GM13977 (cell line): Measurements from ENCODE around the gene ATXN7L1.

Experiments
- DNase-seq: peaks from one replicate; pipeline ENCODE4 v3.0.0; 2012; ENCODE audit warnings: low spot score
- in situ Hi-C: fragments of 300-500 bp; cut with MboI; formaldehyde crosslinking; loops from one replicate; pipeline ENCODE4 v1.12.0; 2022; ENCODE audit warnings: low sequenced_read_pairs, low pct_unique_long_range_greater_than_20kb, mixed read lengths, inconsistent platforms; ENCODE audit not compliant: unreplicated experiment
- TF ChIP-seq, protein P1 (sequence below): IDR thresholded peaks from 2 replicates; pipeline ENCODE4 v1.5.1; 2012; ENCODE audit warnings: mild to moderate bottlenecking, control low read depth; ENCODE audit not compliant: insufficient read depth; ENCODE audit errors: extremely low read depth, missing control alignments

ATXN7L1 gene

DNA sequence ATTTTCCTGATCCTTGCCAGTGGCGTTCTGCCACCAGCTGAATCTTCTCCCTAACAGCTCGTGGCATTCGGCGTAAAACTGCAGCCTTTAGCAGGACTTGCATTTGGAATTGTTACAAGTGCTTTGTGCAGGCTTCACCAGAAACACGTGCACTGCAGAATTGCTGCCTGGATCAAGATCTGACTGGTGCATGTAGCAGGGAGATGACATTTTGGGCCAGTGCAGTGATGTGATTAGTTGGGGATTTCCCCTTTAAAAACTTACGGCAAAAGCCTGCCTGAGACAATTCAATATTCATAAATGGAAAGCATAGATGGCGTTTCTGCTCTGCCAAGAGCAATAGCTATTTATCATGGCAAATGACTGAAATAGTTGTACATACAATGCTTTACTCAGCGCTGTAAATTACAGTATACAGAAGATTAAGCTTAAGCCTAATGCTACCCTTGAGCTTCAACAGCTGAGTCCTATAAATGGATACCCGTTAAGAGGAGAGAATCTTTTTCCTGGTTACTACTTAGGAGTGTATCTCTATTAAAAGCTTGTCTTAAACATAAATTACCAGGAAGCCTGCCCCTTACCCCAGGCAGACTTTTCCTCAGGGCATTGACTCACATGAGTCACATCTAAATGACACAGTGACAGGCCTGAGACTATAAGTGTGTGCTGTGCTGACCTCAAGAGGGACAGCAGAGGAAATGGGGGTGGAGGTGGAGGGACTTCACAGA lies 106.3 kb downstream of the ATXN7L1 start:
- TF ChIP-seq, protein P1, sequence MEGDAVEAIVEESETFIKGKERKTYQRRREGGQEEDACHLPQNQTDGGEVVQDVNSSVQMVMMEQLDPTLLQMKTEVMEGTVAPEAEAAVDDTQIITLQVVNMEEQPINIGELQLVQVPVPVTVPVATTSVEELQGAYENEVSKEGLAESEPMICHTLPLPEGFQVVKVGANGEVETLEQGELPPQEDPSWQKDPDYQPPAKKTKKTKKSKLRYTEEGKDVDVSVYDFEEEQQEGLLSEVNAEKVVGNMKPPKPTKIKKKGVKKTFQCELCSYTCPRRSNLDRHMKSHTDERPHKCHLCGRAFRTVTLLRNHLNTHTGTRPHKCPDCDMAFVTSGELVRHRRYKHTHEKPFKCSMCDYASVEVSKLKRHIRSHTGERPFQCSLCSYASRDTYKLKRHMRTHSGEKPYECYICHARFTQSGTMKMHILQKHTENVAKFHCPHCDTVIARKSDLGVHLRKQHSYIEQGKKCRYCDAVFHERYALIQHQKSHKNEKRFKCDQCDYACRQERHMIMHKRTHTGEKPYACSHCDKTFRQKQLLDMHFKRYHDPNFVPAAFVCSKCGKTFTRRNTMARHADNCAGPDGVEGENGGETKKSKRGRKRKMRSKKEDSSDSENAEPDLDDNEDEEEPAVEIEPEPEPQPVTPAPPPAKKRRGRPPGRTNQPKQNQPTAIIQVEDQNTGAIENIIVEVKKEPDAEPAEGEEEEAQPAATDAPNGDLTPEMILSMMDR = no peak
- peak; percentile 27 for DNase-seq
- in situ Hi-C loops = loop anchor here (5.0 kb wide), 1 partner anchor 272 kb away; no protein-coding TSS in a partner anchor

DNA sequence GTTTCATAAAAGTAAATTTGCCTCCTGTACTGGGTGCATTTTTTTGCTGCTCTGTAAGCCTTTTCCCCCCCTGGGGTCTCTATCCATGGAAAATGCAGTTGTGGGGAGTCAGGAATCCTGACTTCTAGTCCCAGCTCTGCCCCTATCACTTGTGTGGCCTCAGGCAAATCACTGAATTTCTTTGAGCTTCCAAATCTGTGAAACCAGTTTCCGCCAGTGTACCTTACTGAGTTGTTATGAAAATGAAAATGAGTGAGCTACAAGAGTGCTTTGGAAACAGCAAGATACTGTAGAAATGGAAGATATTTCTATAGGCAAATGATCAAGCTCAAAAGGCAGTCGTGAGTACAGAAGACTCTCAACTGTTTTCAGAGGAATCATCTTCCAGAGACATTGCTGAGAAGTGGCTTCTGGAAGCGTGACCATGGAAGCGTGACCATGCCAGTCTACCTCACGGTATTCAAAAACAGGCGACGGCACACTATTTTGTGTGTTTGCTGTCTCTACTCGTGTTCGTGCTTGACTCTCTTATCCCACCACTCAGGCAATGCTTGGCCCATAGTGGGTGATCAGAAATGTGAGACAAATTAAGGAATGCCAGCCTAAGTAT lies 107.4 kb downstream of the ATXN7L1 start:
- in situ Hi-C loops = loop anchor here (5.0 kb wide), 1 partner anchor 273 kb away; no protein-coding TSS in a partner anchor
- no peak for DNase-seq
- TF ChIP-seq, protein P1 = no peak

DNA sequence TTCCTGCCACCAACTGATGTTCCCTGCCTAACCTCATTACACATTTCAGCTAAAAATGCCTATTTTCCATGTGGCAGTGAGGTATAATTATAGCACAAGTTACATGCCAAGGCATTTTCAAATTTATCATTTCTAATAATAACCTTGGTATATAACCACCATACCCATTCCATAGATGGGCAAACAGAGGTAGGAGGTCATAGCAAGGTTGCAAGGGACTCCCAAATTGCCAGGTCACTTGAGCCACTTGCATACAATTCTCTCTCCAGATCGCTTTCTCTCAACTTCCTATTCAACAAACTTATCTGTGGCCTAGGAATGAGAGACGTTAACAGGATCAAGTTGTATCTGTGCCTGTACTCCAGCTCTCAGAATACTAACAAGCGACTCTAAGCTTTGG lies 108.3 kb downstream of the ATXN7L1 start:
- in situ Hi-C loops = loop anchor here (5.0 kb wide), 1 partner anchor 274 kb away; no protein-coding TSS in a partner anchor
- DNase-seq = no peak
- TF ChIP-seq, protein P1 = no peak

DNA sequence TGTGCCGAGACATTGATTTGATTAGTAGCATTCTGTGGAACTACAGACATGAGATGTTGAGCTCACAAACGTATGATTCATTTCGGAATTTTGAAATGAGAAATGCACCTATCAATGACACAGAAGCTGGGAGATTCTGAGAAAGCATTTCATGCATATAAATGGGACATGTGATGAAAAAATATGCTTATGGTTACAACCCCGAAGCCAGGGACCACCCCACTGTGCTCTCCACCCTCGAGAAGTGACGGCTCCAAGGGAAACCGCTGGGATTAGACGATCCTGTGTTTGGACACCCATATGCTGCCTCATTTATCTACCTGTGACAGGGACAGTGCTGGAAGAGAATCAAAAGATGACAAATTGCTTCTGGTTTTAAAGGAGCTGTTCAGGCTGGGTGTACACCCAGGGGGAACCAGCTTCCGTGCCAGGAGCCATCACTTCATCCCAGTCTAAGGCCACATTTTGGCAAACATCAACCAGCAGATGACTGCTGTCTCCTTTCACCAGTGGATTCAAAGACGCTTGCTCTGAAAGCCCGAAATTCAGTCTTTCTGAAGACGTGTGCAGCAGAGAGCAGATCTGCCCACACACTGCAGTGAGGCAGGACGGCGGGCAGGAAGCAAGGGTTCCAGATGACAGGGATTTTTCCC lies 109.9 kb downstream of the ATXN7L1 start:
- TF ChIP-seq, protein P1 = no peak
- in situ Hi-C loops = loop anchor here (5.0 kb wide), 1 partner anchor 276 kb away; no protein-coding TSS in a partner anchor

DNA sequence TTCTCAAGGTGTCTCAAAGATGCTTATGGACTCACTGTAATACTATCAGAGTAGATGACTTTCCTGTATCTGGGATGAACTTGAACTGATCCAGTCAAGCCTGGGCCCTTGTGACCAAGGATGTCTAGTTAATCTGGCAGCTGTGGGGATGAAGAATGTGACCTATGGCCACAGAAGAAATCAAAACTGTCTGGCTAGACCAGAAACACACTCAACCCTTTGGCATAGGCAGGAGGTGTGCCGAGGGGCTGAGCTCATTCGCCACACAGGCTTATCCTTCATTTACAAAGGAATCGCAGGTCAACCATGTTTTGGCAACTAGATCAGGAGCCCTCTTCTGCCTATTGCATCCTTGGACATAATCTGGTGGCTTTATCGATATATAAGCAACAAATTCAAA lies 110.6 kb downstream of the ATXN7L1 start:
- in situ Hi-C loops = loop anchor here (5.0 kb wide), 1 partner anchor 276 kb away; no protein-coding TSS in a partner anchor
- TF ChIP-seq, protein P1 = no peak
- DNase-seq = no peak

More for the DNA sequence above, 109.9 kb downstream of the ATXN7L1 start:
- no peak for DNase-seq

DNA sequence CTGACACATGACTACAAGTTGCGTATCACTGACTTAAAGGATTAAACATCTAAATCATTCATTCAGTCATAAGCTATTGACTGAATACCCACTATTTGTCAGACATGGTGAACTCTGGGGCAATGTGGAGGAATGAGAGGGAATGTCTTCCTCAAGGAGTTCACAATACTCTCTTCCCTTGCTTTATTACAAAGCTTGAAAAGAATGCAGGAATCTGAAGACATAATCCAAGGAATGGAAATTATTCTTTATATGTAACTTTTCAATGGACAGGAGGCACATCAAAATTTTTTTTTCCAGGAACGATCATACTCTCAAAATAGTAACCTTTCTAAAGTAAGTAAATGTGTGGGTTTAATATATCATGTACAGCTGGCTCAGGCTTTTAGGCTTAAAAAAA lies 111.9 kb downstream of the ATXN7L1 start:
- no peak for DNase-seq
- in situ Hi-C loops = no loop called here
- TF ChIP-seq, protein P1 = no peak
